ENCODE data around the gene HCRTR2. TPM values are rescaled to one million over a fixed set of nuclear protein-coding genes. Genes with fewer than 3 reads are reported as not detected.

The HCRTR2 gene
- total RNA-seq, 1 experiment from 2014 or later: not detected

DNA sequence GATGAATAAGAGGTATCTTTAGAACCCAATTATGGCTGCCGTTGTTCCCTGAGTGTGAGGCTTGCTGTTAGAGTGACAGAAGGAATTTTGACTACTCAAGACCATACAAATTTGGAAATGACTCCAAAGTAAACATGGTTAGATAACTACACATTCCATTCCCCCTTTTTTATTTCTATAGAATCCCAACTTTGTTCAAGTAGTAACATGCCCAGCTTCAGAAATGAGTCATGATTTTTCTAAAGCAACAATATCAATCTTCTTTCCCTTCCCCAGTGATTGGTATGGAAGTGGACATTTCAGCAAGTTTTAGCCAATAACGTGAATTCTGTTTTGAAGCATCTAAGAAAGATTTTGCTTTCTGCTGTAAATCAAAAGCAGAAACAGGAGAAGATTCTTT is 37.8 kb downstream of the HCRTR2 start:
- TF ChIP-seq GRHL2 (CRISPR knock-in tag; IDR thresholded peaks at IDR 0.05; ENCODE audit: insufficient replicate concordance, severe bottlenecking): no peak
- TF ChIP-seq IRF1 (CRISPR knock-in tag; IDR thresholded peaks at IDR 0.05): no peak
- TF ChIP-seq, protein P1, sequence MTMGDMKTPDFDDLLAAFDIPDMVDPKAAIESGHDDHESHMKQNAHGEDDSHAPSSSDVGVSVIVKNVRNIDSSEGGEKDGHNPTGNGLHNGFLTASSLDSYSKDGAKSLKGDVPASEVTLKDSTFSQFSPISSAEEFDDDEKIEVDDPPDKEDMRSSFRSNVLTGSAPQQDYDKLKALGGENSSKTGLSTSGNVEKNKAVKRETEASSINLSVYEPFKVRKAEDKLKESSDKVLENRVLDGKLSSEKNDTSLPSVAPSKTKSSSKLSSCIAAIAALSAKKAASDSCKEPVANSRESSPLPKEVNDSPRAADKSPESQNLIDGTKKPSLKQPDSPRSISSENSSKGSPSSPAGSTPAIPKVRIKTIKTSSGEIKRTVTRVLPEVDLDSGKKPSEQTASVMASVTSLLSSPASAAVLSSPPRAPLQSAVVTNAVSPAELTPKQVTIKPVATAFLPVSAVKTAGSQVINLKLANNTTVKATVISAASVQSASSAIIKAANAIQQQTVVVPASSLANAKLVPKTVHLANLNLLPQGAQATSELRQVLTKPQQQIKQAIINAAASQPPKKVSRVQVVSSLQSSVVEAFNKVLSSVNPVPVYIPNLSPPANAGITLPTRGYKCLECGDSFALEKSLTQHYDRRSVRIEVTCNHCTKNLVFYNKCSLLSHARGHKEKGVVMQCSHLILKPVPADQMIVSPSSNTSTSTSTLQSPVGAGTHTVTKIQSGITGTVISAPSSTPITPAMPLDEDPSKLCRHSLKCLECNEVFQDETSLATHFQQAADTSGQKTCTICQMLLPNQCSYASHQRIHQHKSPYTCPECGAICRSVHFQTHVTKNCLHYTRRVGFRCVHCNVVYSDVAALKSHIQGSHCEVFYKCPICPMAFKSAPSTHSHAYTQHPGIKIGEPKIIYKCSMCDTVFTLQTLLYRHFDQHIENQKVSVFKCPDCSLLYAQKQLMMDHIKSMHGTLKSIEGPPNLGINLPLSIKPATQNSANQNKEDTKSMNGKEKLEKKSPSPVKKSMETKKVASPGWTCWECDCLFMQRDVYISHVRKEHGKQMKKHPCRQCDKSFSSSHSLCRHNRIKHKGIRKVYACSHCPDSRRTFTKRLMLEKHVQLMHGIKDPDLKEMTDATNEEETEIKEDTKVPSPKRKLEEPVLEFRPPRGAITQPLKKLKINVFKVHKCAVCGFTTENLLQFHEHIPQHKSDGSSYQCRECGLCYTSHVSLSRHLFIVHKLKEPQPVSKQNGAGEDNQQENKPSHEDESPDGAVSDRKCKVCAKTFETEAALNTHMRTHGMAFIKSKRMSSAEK (CRISPR knock-in tag; IDR thresholded peaks at IDR 0.05; ENCODE audit: borderline replicate concordance): no peak
- TF ChIP-seq AFF4 (CRISPR knock-in tag; IDR thresholded peaks at IDR 0.05; ENCODE audit: borderline replicate concordance): no peak
- TF ChIP-seq, protein P2, sequence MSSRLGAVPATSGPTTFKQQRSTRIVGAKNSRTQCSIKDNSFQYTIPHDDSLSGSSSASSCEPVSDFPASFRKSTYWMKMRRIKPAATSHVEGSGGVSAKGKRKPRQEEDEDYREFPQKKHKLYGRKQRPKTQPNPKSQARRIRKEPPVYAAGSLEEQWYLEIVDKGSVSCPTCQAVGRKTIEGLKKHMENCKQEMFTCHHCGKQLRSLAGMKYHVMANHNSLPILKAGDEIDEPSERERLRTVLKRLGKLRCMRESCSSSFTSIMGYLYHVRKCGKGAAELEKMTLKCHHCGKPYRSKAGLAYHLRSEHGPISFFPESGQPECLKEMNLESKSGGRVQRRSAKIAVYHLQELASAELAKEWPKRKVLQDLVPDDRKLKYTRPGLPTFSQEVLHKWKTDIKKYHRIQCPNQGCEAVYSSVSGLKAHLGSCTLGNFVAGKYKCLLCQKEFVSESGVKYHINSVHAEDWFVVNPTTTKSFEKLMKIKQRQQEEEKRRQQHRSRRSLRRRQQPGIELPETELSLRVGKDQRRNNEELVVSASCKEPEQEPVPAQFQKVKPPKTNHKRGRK (CRISPR knock-in tag; IDR thresholded peaks at IDR 0.05; ENCODE audit: borderline replicate concordance): no peak
- TF ChIP-seq NR2C2 (CRISPR knock-in tag; IDR thresholded peaks at IDR 0.05): no peak
- TF ChIP-seq, protein P3, sequence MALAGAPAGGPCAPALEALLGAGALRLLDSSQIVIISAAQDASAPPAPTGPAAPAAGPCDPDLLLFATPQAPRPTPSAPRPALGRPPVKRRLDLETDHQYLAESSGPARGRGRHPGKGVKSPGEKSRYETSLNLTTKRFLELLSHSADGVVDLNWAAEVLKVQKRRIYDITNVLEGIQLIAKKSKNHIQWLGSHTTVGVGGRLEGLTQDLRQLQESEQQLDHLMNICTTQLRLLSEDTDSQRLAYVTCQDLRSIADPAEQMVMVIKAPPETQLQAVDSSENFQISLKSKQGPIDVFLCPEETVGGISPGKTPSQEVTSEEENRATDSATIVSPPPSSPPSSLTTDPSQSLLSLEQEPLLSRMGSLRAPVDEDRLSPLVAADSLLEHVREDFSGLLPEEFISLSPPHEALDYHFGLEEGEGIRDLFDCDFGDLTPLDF (CRISPR knock-in tag; IDR thresholded peaks at IDR 0.05): no peak
- no peak for TF ChIP-seq JAZF1 (CRISPR knock-in tag; IDR thresholded peaks at IDR 0.05)
- TF ChIP-seq RORB (CRISPR knock-in tag; IDR thresholded peaks at IDR 0.05): no peak
- TF ChIP-seq, protein P4, sequence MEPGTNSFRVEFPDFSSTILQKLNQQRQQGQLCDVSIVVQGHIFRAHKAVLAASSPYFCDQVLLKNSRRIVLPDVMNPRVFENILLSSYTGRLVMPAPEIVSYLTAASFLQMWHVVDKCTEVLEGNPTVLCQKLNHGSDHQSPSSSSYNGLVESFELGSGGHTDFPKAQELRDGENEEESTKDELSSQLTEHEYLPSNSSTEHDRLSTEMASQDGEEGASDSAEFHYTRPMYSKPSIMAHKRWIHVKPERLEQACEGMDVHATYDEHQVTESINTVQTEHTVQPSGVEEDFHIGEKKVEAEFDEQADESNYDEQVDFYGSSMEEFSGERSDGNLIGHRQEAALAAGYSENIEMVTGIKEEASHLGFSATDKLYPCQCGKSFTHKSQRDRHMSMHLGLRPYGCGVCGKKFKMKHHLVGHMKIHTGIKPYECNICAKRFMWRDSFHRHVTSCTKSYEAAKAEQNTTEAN (CRISPR knock-in tag; IDR thresholded peaks at IDR 0.05): no peak
- TF ChIP-seq ZNF121 (CRISPR knock-in tag; IDR thresholded peaks at IDR 0.05): no peak
- no peak for TF ChIP-seq PRRX2 (CRISPR knock-in tag; IDR thresholded peaks at IDR 0.05)
- ATAC-seq: no peak
- CTCF ChIA-PET: no interaction called here
- no peaks in the 10 kb centered on the region for H3K4me1 Mint-ChIP-seq
- no peak overlapping the region for H3K27ac Mint-ChIP-seq
- H3K27me3 Mint-ChIP-seq (ENCODE audit: low read depth): no peaks in the 10 kb centered on the region
- peaks cover 16% of the 10 kb centered on the region for H3K36me3 Mint-ChIP-seq
- DNase-seq (ENCODE audit: low spot score): no peak
- H3K9me3 Mint-ChIP-seq: peaks cover 24% of the 10 kb centered on the region
- H3K4me3 Mint-ChIP-seq: no peak overlapping the region
- POLR2A ChIA-PET: no interaction called here

- Mint-ChIP-seq H3K4me3 (no peak overlapping the region), H3K36me3 (peaks cover 2% of the 10 kb centered on the region; the same call in 1 of the 2 replicates)
- CTCF ChIA-PET: no interaction called here
Observed at GRCh38 chr6:55220961-55221360, 46.6 kb downstream of the HCRTR2 start.

More at GRCh38 chr6:55220961-55221360, 46.6 kb downstream of the HCRTR2 start:
- TF ChIP-seq ZNF121 (CRISPR knock-in tag; IDR thresholded peaks at IDR 0.05): no peak
- TF ChIP-seq SMAD4 (CRISPR knock-in tag; IDR thresholded peaks at IDR 0.05): no peak
- TF ChIP-seq NFATC4 (CRISPR knock-in tag; IDR thresholded peaks at IDR 0.05): no peak
- TF ChIP-seq JAZF1 (CRISPR knock-in tag; IDR thresholded peaks at IDR 0.05): no peak
- TF ChIP-seq ETV6 (CRISPR knock-in tag; IDR thresholded peaks at IDR 0.05): no peak
- TF ChIP-seq, protein P5, sequence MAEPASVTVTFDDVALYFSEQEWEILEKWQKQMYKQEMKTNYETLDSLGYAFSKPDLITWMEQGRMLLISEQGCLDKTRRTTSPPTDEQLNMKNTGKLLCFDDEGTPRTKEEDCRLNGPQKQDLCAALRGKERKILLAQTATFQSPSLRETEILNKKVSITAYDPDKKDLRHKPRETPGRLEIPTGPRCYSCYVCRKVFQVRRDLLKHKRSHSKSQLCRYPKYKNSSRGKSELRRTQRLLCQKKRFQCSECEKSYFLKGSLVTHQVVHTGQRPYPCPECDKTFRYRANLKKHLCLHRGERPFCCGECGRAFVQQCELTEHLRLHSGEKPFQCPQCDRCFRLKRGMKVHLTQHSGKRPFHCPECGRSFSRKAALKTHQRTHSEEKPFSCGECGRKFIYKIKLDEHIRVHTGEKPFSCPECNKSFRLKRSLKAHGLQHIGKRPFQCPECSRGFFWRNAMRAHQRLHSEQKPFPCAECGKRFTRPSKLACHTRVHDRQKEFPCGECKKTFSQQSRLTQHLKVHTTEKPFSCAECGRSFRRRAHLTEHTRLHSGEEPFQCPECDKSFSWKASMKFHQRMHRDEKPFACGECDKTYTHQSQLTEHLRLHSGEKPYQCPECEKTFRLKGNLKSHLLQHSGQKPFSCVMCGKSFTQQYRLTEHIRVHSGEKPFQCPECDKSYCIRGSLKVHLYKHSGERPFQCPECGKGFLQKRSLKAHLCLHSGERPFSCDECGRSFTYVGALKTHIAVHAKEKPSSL (CRISPR knock-in tag; conservative IDR thresholded peaks at IDR 0.05): no peak
- Mint-ChIP-seq H3K27ac (no peak overlapping the region), H3K27me3 (ENCODE audit: low read depth) (no peaks in the 10 kb centered on the region), H3K9me3 (peaks cover 8% of the 10 kb centered on the region), H3K4me1 (0 out of 2 replicates have a peak, but pooled peaks cover 4% of the 10 kb centered on the region)
- DNase-seq (ENCODE audit: low spot score) (no peak), ATAC-seq (no peak)
- POLR2A ChIA-PET: no interaction called here
